Sigmoid colon (tissue), 7 donors: Measurements from ENCODE around the gene EEF2KMT. TPM values are rescaled to one million over a fixed set of nuclear protein-coding genes. Genes with fewer than 3 reads are reported as not detected.

Source experiments
- DNase-seq: peaks from one replicate; pipeline ENCODE4 v3.0.0-alpha.2; 2019
- H3K27ac ChIP-seq, 4 donors: fragments of 200-600 bp; sonication (generic); one replicate each; pipeline ENCODE4 v1.5.1; 2016 to 2019; ENCODE audit warnings: mild to moderate bottlenecking in 1 of 4
- H3K27me3 ChIP-seq, 3 donors: fragments of 200-600 bp; sonication (generic); one replicate each; pipeline ENCODE4 v1.5.1; 2019; ENCODE audit warnings: mild to moderate bottlenecking in 1 of 3
- H3K36me3 ChIP-seq, 4 donors: fragments of 200-600 bp; sonication (generic); one replicate each; pipeline ENCODE4 v1.5.1; 2016 to 2019
- H3K4me1 ChIP-seq, 4 donors: fragments of 200-600 bp; sonication (generic); one replicate each; pipeline ENCODE4 v1.5.1; 2017 to 2019
- H3K4me3 ChIP-seq, 4 donors: fragments of 200-600 bp; sonication (generic); one replicate each; pipeline ENCODE4 v1.5.1; 2017 to 2019; ENCODE audit warnings: mild to moderate bottlenecking in 2 of 4, moderate library complexity in 1 of 4
- H3K9me3 ChIP-seq, 4 donors: fragments of 200-600 bp in 3 of 4; sonication (generic) in 3 of 4; one replicate each; pipeline versions ENCODE4 v1.5.1 to v1.6.1; 2013 to 2019
- CTCF ChIP-seq, 4 experiments: fragments of 450-650 bp in 3 of 4; fragments of 200-600 bp in 1 of 4; IDR thresholded peaks; one replicate each; pipeline ENCODE4 v1.5.1; 2016 to 2019; ENCODE audit warnings: antibody characterized with exemption in 4 of 4, mild to moderate bottlenecking in 3 of 4, moderate library complexity in 2 of 4
- EP300 ChIP-seq, 4 donors: sonication (generic); formaldehyde crosslinking; IDR thresholded peaks; one replicate each; pipeline ENCODE4 v1.6.1; 2017; ENCODE audit warnings: antibody characterized with exemption in 4 of 4
- POLR2A ChIP-seq, 2 donors: fragments of 450-650 bp; IDR thresholded peaks; one replicate each; pipeline ENCODE4 v1.6.1; 2016; ENCODE audit warnings: antibody characterized with exemption in 2 of 2, mild to moderate bottlenecking in 2 of 2, moderate library complexity in 2 of 2
- POLR2AphosphoS5 ChIP-seq, 4 donors: sonication (generic); formaldehyde crosslinking; IDR thresholded peaks; one replicate each; pipeline ENCODE4 v1.6.1; 2017; ENCODE audit warnings: antibody characterized with exemption in 4 of 4
- WGBS, 2 donors: extraction: QIAGEN DNeasy Blood & Tissue Kit; methylation state at CpG; one replicate each; pipeline ENCODE4 v1.1.7; 2013; 5-methylcytosine and 5-hydroxymethylcytosine counted together
- intact Hi-C: fragments of 100-400 bp; cut with DNase I; formaldehyde crosslinking; loops from one replicate; pipeline ENCODE4 v1.15.1; 2023
- polyA plus RNA-seq, 3 donors: library from polyadenylated mRNA; stranded (reverse); fragments of 200-250 nt; gene quantifications; one replicate each; pipeline ENCODE4 v1.2.3, GENCODE V29; 2013
- total RNA-seq, 4 donors: library from RNA; depleted of rRNA; stranded (reverse); fragments of >200 nt; gene quantifications; one replicate each; pipeline ENCODE4 v1.1.0, GENCODE V29; 2016
- donor health status: healthy with polysubstance abuse.
- donor health status: Bipolar disorder and iron deficiency.
- donor health status: healthy.

EEF2KMT gene
- total and polyA plus RNA-seq, 7 donors, result 4.2 to 11.1 (median 8.6) TPM

DNA sequence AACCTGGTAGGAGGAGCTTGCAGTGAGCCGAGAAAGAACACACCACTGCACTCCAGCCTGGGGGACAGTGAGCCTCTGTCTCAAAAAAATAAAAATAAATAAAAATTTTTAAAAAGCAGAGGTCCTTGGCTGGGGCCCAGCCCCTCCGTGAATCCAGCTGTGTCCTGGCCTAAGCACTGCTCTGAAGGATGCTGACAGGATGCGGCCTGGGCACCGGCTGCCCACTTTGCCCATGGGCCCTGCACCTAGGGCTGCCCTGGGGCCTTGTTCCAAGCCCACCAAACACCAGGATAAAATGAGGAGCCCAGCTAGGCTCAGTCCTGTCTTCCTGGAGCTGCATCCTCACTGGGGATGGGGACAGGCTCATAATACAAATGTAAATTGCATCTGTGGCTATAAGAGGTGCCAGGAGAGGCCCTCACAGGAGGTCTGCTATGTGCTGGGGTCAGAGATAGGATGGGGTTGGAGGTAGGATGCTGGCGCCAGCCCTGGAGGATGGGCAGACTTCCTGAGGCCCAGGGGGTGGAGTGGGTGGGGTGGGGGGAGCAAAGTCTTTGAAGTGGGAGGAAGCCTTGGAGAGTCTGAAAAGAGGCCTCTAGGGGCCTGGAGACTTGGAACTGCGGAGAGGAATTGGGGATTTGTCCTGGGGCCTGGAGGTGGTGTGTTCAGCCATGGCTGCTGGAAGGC is 38.1 kb downstream of the EEF2KMT start:
- TF ChIP-seq POLR2AphosphoS5 (IDR thresholded peaks at IDR 0.05) (no peak), CTCF (IDR thresholded peaks at IDR 0.05) (no peak), EP300 (IDR thresholded peaks at IDR 0.05) (no peak), POLR2A (IDR thresholded peaks at IDR 0.05) (no peak)
- WGBS, 2 donors, result 88 to 95% methylated on average over 6 of the region's 6 CpGs
- Histone ChIP-seq H3K36me3 (no peaks in the 10 kb centered on the region), H3K4me3 (no peak overlapping the region), H3K4me1 (peaks cover 0 to under 1% (median 0%) of the 10 kb centered on the region in 4 donors), H3K9me3 (no peaks in the 10 kb centered on the region), H3K27me3 (no peaks in the 10 kb centered on the region), H3K27ac (no peak overlapping the region)
- intact Hi-C loops, result no loop called here
- DNase-seq, result peak; percentile 46

- H3K27me3 ChIP-seq, result no peaks in the 10 kb centered on the region
- no peak overlapping the region for H3K4me3 ChIP-seq
- DNase-seq, result no peak
- TF ChIP-seq POLR2A (IDR thresholded peaks at IDR 0.05) (no peak), EP300 (IDR thresholded peaks at IDR 0.05) (no peak), POLR2AphosphoS5 (IDR thresholded peaks at IDR 0.05) (no peak), CTCF (IDR thresholded peaks at IDR 0.05) (no peak)
- WGBS, 2 donors, result 78 to 90% methylated on average over 7 of the region's 7 CpGs
- H3K36me3 ChIP-seq, result no peaks in the 10 kb centered on the region
- H3K4me1 ChIP-seq, result no peaks in the 10 kb centered on the region
- intact Hi-C loops, result no loop called here
- H3K27ac ChIP-seq, result no peak overlapping the region
- H3K9me3 ChIP-seq, result no peaks in the 10 kb centered on the region
Measured at GRCh38 chr16:5058476-5058875, 39.1 kb downstream of the EEF2KMT start.

DNA sequence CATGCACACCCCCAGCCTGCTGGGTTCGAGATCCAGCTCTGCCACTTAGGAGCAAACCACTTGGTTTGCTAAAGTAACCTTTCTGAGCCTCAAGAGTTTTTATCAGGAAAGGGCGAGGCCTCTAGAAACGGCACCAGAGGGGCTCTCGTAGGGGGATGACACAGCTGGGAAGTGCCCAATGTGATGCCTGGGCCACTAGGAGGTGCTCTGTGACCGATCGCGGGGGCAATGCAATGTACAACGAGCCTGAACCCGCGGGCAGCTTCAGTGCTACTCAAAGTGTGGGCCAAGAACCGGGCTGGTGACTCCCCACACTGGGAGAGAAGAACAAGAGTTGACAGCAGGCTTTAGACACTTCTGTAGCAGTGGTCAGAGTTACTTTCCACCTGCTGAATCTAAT is 41.2 kb downstream of the EEF2KMT start:
- Histone ChIP-seq H3K27me3 (no peaks in the 10 kb centered on the region), H3K4me3 (no peak overlapping the region), H3K4me1 (no peaks in the 10 kb centered on the region), H3K27ac (no peak overlapping the region), H3K9me3 (no peaks in the 10 kb centered on the region), H3K36me3 (no peaks in the 10 kb centered on the region)
- WGBS, 2 donors, result 9 to 14% methylated on average over 11 of the region's 11 CpGs
- peak in 1 of 4 experiments; percentile 14 for TF ChIP-seq CTCF (IDR thresholded peaks at IDR 0.05)
- no peak for TF ChIP-seq POLR2A (IDR thresholded peaks at IDR 0.05)
- TF ChIP-seq EP300 (IDR thresholded peaks at IDR 0.05), result no peak
- no peak for TF ChIP-seq POLR2AphosphoS5 (IDR thresholded peaks at IDR 0.05)
- no peak for DNase-seq
- intact Hi-C loops, result no loop called here

GRCh38 chr16:5054876-5055865 is 42.4 kb downstream of the EEF2KMT start:
- no peaks in the 10 kb centered on the region for H3K36me3 ChIP-seq
- H3K9me3 ChIP-seq, result no peaks in the 10 kb centered on the region
- WGBS, 2 donors, result 89 to 92% methylated on average over 16 of the region's 16 CpGs
- no peak for DNase-seq
- TF ChIP-seq CTCF (IDR thresholded peaks at IDR 0.05), result no peak
- no peak for TF ChIP-seq POLR2A (IDR thresholded peaks at IDR 0.05)
- TF ChIP-seq EP300 (IDR thresholded peaks at IDR 0.05), result no peak
- TF ChIP-seq POLR2AphosphoS5 (IDR thresholded peaks at IDR 0.05), result no peak
- H3K27me3 ChIP-seq, result no peaks in the 10 kb centered on the region
- intact Hi-C loops, result no loop called here
- H3K4me1 ChIP-seq, result no peaks in the 10 kb centered on the region
- H3K27ac ChIP-seq, result no peak overlapping the region
- no peak overlapping the region for H3K4me3 ChIP-seq
